Esophagus squamous epithelium (tissue), 5 donors: ENCODE data around the gene TMTC2. TPM values are rescaled to one million over a fixed set of nuclear protein-coding genes. Genes with fewer than 3 reads are reported as not detected.

Source experiments
- DNase-seq: peaks from one replicate; lab custom pipeline; 2025; lab: John Stamatoyannopoulos, UW
- H3K27ac ChIP-seq, 4 donors: fragments of 200-600 bp; sonication (generic); one replicate each; pipeline ENCODE4 v1.5.1; 2016 to 2019; ENCODE audit warnings: mild to moderate bottlenecking in 1 of 4
- H3K27me3 ChIP-seq, 4 donors: fragments of 200-600 bp; sonication (generic); 1 replicate in 3 of 4; 2 replicates in 1 of 4; pipeline versions ENCODE4 v1.5.1 to v1.6.0; 2017 to 2021; ENCODE audit warnings: antibody characterized with exemption in 1 of 4
- H3K36me3 ChIP-seq, 3 donors: fragments of 200-600 bp; sonication (generic); one replicate each; pipeline ENCODE4 v1.5.1; 2016 to 2019
- H3K4me1 ChIP-seq, 3 donors: fragments of 200-600 bp; sonication (generic); one replicate each; pipeline ENCODE4 v1.5.1; 2017 to 2019
- H3K4me3 ChIP-seq, 4 donors: fragments of 200-600 bp; sonication (generic); 1 replicate in 3 of 4; 2 replicates in 1 of 4; pipeline ENCODE4 v1.5.1; 2016 to 2019; ENCODE audit warnings: mild to moderate bottlenecking in 2 of 4, moderate library complexity in 1 of 4
- H3K9me3 ChIP-seq, 3 donors: fragments of 200-600 bp; sonication (generic); one replicate each; pipeline ENCODE4 v1.5.1; 2016 to 2019
- POLR2A ChIP-seq, 4 donors: fragments of 450-650 bp; IDR thresholded peaks; one replicate each; pipeline ENCODE4 v1.6.1; 2017; ENCODE audit warnings: antibody characterized with exemption in 4 of 4, mild to moderate bottlenecking in 4 of 4, moderate library complexity in 3 of 4
- WGBS, 2 donors: methylation state at CpG; one replicate each; pipeline ENCODE4 v1.1.5; 2018; 5-methylcytosine and 5-hydroxymethylcytosine counted together
- intact Hi-C: fragments of 100-400 bp; cut with DNase I; formaldehyde crosslinking; loops from one replicate; pipeline ENCODE4 v1.15.0; 2022
- total RNA-seq, 4 donors: library from RNA; depleted of rRNA; stranded (reverse); fragments of >200 nt; gene quantifications; one replicate each; pipeline ENCODE4 v1.1.0, GENCODE V29; 2016
- TF ChIP-seq, protein P1 (sequence below), 6 experiments: fragments of 450-650 bp in 4 of 6; fragments of 200-600 bp in 2 of 6; sonication (generic) in 2 of 6; IDR thresholded peaks; one replicate each; pipeline ENCODE4 v1.5.1; 2016 to 2019; ENCODE audit warnings: antibody characterized with exemption in 6 of 6, mild to moderate bottlenecking in 4 of 6, moderate library complexity in 4 of 6
- donor health status: DM: yes; HTN: yes; CAD: no.

TMTC2 gene
- total RNA-seq, 4 donors from 2014 or later, result 18.3 to 27.0 (median 21.8) TPM

- intact Hi-C loops, result no loop called here
- peaks cover 0 to 6% (median 0%) of the 10 kb centered on the region in 3 donors for H3K36me3 ChIP-seq
- no peak overlapping the region for H3K4me3 ChIP-seq
- no peaks in the 10 kb centered on the region for H3K9me3 ChIP-seq
- no peak overlapping the region for H3K27ac ChIP-seq
- DNase-seq, result no peak
- H3K4me1 ChIP-seq, result no peaks in the 10 kb centered on the region
- no peaks in the 10 kb centered on the region for H3K27me3 ChIP-seq
- no peak for TF ChIP-seq POLR2A (IDR thresholded peaks at IDR 0.05)
- TF ChIP-seq, protein P1, sequence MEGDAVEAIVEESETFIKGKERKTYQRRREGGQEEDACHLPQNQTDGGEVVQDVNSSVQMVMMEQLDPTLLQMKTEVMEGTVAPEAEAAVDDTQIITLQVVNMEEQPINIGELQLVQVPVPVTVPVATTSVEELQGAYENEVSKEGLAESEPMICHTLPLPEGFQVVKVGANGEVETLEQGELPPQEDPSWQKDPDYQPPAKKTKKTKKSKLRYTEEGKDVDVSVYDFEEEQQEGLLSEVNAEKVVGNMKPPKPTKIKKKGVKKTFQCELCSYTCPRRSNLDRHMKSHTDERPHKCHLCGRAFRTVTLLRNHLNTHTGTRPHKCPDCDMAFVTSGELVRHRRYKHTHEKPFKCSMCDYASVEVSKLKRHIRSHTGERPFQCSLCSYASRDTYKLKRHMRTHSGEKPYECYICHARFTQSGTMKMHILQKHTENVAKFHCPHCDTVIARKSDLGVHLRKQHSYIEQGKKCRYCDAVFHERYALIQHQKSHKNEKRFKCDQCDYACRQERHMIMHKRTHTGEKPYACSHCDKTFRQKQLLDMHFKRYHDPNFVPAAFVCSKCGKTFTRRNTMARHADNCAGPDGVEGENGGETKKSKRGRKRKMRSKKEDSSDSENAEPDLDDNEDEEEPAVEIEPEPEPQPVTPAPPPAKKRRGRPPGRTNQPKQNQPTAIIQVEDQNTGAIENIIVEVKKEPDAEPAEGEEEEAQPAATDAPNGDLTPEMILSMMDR (IDR thresholded peaks at IDR 0.05), result no peak
Measured at GRCh38 chr12:82788594-82788993, 101.9 kb downstream of the TMTC2 start.

GRCh38 chr12:82789674-82790073 lies 103.0 kb downstream of the TMTC2 start:
- Histone ChIP-seq H3K27me3 (no peaks in the 10 kb centered on the region), H3K4me3 (no peak overlapping the region), H3K9me3 (no peaks in the 10 kb centered on the region), H3K36me3 (peaks cover 0 to 6% (median 0%) of the 10 kb centered on the region in 3 donors), H3K4me1 (no peaks in the 10 kb centered on the region), H3K27ac (no peak overlapping the region)
- TF ChIP-seq POLR2A (IDR thresholded peaks at IDR 0.05), result no peak
- TF ChIP-seq, protein P1 (IDR thresholded peaks at IDR 0.05), result no peak
- no peak for DNase-seq
- intact Hi-C loops, result no loop called here

DNA sequence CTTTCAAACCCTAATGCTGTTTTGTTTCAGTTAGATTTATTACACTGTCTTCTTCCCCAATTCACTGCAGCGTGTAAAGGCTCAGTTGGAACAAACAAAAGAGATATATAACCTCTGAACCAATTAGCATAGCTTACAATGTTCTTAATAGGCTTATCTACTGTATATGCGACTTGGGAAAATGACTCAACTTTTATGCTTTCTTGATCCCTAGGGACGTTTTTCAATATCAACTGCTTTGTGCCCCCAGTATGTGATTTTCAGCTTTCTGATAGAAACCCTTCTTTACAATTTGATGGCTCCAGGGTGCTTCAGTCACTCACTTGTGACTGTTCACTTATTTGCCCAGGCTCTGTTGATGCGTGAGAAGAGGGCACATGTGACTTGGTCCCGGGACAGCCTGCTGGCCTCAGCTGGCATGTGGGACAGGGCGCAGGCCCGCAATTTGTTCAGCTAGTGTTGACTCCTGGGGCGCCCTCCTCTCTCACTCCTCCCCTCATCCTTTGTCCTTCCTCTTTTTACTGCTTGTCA lies 107.1 kb downstream of the TMTC2 start:
- WGBS, 2 donors, result 79 to 83% methylated on average over 7 to 8 of the region's 8 CpGs
- DNase-seq, result no peak
- intact Hi-C loops, result no loop called here

DNA sequence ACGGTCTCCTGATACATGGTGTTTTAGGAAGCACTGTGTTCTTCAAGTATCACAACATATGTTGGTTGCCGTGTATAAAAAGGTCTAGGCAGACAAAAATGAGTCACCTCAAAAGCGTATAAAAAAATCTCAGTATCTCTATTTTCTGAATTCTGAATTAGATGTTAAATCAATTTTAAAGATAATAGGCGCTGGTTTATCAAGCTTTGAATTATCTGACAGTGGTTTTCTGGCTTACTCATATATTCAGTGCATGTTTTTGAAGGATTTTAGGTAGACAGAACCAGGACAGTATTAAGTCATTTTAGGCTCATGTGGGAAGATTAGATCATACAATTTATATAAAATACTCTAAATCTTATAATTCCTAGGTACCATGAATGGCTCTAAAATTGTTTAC lies 110.8 kb downstream of the TMTC2 start:
- intact Hi-C loops, result no loop called here
- 91% methylated on average over 4 of the region's 4 CpGs for WGBS, 2 donors
- H3K9me3 ChIP-seq, result no peaks in the 10 kb centered on the region
- TF ChIP-seq, protein P1 (IDR thresholded peaks at IDR 0.05), result no peak
- TF ChIP-seq POLR2A (IDR thresholded peaks at IDR 0.05), result no peak
- peaks cover 0 to 14% (median 0%) of the 10 kb centered on the region in 3 donors for H3K36me3 ChIP-seq
- H3K27me3 ChIP-seq, result no peaks in the 10 kb centered on the region
- H3K4me3 ChIP-seq, result no peak overlapping the region
- no peak overlapping the region for H3K27ac ChIP-seq
- peaks cover 0 to 13% (median 0%) of the 10 kb centered on the region in 3 donors for H3K4me1 ChIP-seq
- no peak for DNase-seq

More for the DNA sequence above, 107.1 kb downstream of the TMTC2 start:
- H3K4me1 ChIP-seq, result no peaks in the 10 kb centered on the region
- H3K36me3 ChIP-seq, result peaks cover 0 to 6% (median 0%) of the 10 kb centered on the region in 3 donors
- no peaks in the 10 kb centered on the region for H3K9me3 ChIP-seq
- no peak overlapping the region for H3K27ac ChIP-seq
- no peaks in the 10 kb centered on the region for H3K27me3 ChIP-seq
- H3K4me3 ChIP-seq, result no peak overlapping the region
- TF ChIP-seq, protein P1 (IDR thresholded peaks at IDR 0.05), result no peak
- TF ChIP-seq POLR2A (IDR thresholded peaks at IDR 0.05), result no peak

GRCh38 chr12:82800185-82800584 lies 113.5 kb downstream of the TMTC2 start:
- intact Hi-C loops, result no loop called here
- Histone ChIP-seq H3K4me1 (peaks cover 0 to 21% (median 0%) of the 10 kb centered on the region in 3 donors), H3K27ac (peak overlapping the region in 1 of 4 donors; percentile 25), H3K9me3 (no peaks in the 10 kb centered on the region), H3K4me3 (no peak overlapping the region), H3K27me3 (no peaks in the 10 kb centered on the region), H3K36me3 (peaks cover 0 to 14% (median 0%) of the 10 kb centered on the region in 3 donors)
- 27 to 61% methylated on average over 2 of the region's 2 CpGs for WGBS, 2 donors
- TF ChIP-seq, protein P1 (IDR thresholded peaks at IDR 0.05), result no peak
- DNase-seq, result no peak
